Stomach (tissue), 4 donors: ENCODE results near the gene EPHA6.

ENCODE experiments used
- EP300 ChIP-seq: sonication (generic); formaldehyde crosslinking; IDR thresholded peaks from one replicate; pipeline ENCODE4 v1.6.1; 2017; ENCODE audit warnings: antibody characterized with exemption
- POLR2A ChIP-seq, 4 donors: fragments of 450-650 bp; IDR thresholded peaks; one replicate each; pipeline ENCODE4 v1.6.1; 2016; ENCODE audit warnings: antibody characterized with exemption in 4 of 4, control low read depth in 2 of 4, mild to moderate bottlenecking in 1 of 4, moderate library complexity in 1 of 4
- TF ChIP-seq, protein P1 (sequence below), 7 experiments: fragments of 450-650 bp in 4 of 7; fragments of 200-600 bp in 3 of 7; sonication (generic) in 3 of 7; IDR thresholded peaks; one replicate each; pipeline ENCODE4 v1.5.1; 2016 to 2019; ENCODE audit warnings: antibody characterized with exemption in 7 of 7, control low read depth in 2 of 7, mild to moderate bottlenecking in 1 of 7

DNA sequence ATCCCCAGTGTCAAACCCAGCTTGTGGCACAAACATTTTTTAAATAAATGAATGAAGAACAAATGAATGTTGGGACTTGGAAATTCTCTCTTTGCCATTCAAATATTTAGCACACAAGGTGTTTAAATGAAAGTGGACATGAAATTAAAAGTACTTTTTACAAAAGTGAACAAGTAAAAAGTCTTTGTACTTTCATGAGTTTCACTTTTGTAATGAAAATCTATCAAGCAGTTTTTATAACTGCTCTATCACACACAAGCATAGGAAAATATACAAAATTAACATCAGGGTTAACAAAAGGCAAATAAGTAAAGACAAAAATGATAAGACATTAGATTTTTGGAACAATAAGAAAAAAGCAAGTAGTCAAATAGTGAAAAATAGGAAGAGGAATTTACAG, 866.3 kb downstream of the EPHA6 start:
- TF ChIP-seq, protein P1, sequence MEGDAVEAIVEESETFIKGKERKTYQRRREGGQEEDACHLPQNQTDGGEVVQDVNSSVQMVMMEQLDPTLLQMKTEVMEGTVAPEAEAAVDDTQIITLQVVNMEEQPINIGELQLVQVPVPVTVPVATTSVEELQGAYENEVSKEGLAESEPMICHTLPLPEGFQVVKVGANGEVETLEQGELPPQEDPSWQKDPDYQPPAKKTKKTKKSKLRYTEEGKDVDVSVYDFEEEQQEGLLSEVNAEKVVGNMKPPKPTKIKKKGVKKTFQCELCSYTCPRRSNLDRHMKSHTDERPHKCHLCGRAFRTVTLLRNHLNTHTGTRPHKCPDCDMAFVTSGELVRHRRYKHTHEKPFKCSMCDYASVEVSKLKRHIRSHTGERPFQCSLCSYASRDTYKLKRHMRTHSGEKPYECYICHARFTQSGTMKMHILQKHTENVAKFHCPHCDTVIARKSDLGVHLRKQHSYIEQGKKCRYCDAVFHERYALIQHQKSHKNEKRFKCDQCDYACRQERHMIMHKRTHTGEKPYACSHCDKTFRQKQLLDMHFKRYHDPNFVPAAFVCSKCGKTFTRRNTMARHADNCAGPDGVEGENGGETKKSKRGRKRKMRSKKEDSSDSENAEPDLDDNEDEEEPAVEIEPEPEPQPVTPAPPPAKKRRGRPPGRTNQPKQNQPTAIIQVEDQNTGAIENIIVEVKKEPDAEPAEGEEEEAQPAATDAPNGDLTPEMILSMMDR (IDR thresholded peaks at IDR 0.05): no peak
- TF ChIP-seq POLR2A (IDR thresholded peaks at IDR 0.05) (no peak), EP300 (no peak)
